ENCODE results near the gene HELZ.

HELZ gene

GRCh38 chr17:67079491-67079890 lies 165.5 kb downstream of the HELZ start:
- no peak for DNase-seq (ENCODE audit: low read depth)

GRCh38 chr17:67078292-67078691 lies 166.7 kb downstream of the HELZ start:
- no peak for DNase-seq (ENCODE audit: low read depth)

GRCh38 chr17:67076290-67076689 lies 168.7 kb downstream of the HELZ start:
- DNase-seq (ENCODE audit: low read depth) = no peak

GRCh38 chr17:67074781-67075180 lies 170.2 kb downstream of the HELZ start:
- no peak for DNase-seq (ENCODE audit: low read depth)

GRCh38 chr17:67072885-67073284 lies 172.1 kb downstream of the HELZ start:
- no peak for DNase-seq (ENCODE audit: low read depth)

GRCh38 chr17:67071595-67071994 lies 173.4 kb downstream of the HELZ start:
- no peak for DNase-seq (ENCODE audit: low read depth)

GRCh38 chr17:67069603-67070136 lies 175.3 kb downstream of the HELZ start:
- DNase-seq (ENCODE audit: low read depth) = no peak

- DNase-seq (ENCODE audit: low read depth) = no peak
Measured at GRCh38 chr17:67068999-67069398, 176.0 kb downstream of the HELZ start.

GRCh38 chr17:67067571-67068482 lies 177.2 kb downstream of the HELZ start:
- no peak for DNase-seq (ENCODE audit: low read depth)

GRCh38 chr17:67066717-67067116 lies 178.3 kb downstream of the HELZ start:
- DNase-seq (ENCODE audit: low read depth) = no peak

GRCh38 chr17:67063141-67063540 lies 181.9 kb downstream of the HELZ start:
- no peak for DNase-seq (ENCODE audit: low read depth)

GRCh38 chr17:67059372-67059771 lies 185.6 kb downstream of the HELZ start:
- no peak for DNase-seq (ENCODE audit: low read depth)

GRCh38 chr17:67058036-67058435 lies 187.0 kb downstream of the HELZ start:
- no peak for DNase-seq (ENCODE audit: low read depth)

- no peak for DNase-seq (ENCODE audit: low read depth)
Measured at GRCh38 chr17:67056746-67057490, 188.1 kb downstream of the HELZ start.

- DNase-seq (ENCODE audit: low read depth) = no peak
Measured at GRCh38 chr17:67055811-67056745, 188.9 kb downstream of the HELZ start.

- no peak for DNase-seq (ENCODE audit: low read depth)
Measured at GRCh38 chr17:67055041-67055443, 190.0 kb downstream of the HELZ start.

- no peak for DNase-seq (ENCODE audit: low read depth)
Measured at GRCh38 chr17:67054608-67055007, 190.4 kb downstream of the HELZ start.

- no peak for DNase-seq (ENCODE audit: low read depth)
Measured at GRCh38 chr17:67054011-67054591, 190.9 kb downstream of the HELZ start.

GRCh38 chr17:67053438-67054000 lies 191.5 kb downstream of the HELZ start:
- no peak for DNase-seq (ENCODE audit: low read depth)

GRCh38 chr17:67052720-67053437 lies 192.1 kb downstream of the HELZ start:
- no peak for DNase-seq (ENCODE audit: low read depth)

Data from GM04503 (cell line).